NCI-H524 (cell line): Measurements from ENCODE around the gene NFKBIA.
"Not testable (repeated sequence)": the region's sequence is repeated elsewhere in the genome, so short reads cannot be mapped to it uniquely, and the experiment has no call there.

Experiments used
- DNase-seq, 2 experiments: peaks; one replicate each; lab custom pipeline; 2025; lab: John Stamatoyannopoulos, UW

The NFKBIA gene

GRCh38 chr14:35408026-35408425, 3.5 kb upstream of the NFKBIA start:
- no peak for DNase-seq

GRCh38 chr14:35407306-35407630, 2.7 kb upstream of the NFKBIA start:
- DNase-seq: no peak

- peak; percentile 57 to 79 for DNase-seq
These were observed 2.2 kb upstream of the NFKBIA start for GRCh38 chr14:35406506-35407305.

- no peak for DNase-seq
These were observed 1.5 kb upstream of the NFKBIA start for GRCh38 chr14:35406090-35406489.

- DNase-seq: peak in 1 of 2 experiments; percentile 53
These were observed 901 bp upstream of the NFKBIA start for GRCh38 chr14:35405304-35405996.

GRCh38 chr14:35403603-35404448, 723 bp downstream of the NFKBIA start:
- DNase-seq: peak; percentile 81 to 95

- DNase-seq: peak in 1 of 2 experiments; percentile 50
These were observed 1.4 kb downstream of the NFKBIA start for GRCh38 chr14:35403114-35403602.

- DNase-seq: no peak
These were observed 2.0 kb downstream of the NFKBIA start for GRCh38 chr14:35402323-35403113.

- DNase-seq: no peak
These were observed 2.9 kb downstream of the NFKBIA start for GRCh38 chr14:35401422-35402265.

- no peak for DNase-seq
These were observed 3.7 kb downstream of the NFKBIA start for GRCh38 chr14:35400648-35401421.

GRCh38 chr14:35399083-35399937, 5.2 kb downstream of the NFKBIA start:
- no peak for DNase-seq

GRCh38 chr14:35398071-35398584, 6.4 kb downstream of the NFKBIA start:
- DNase-seq: no peak

GRCh38 chr14:35396610-35397009, 7.9 kb downstream of the NFKBIA start:
- DNase-seq: not testable (repeated sequence)

GRCh38 chr14:35395283-35395682, 9.3 kb downstream of the NFKBIA start:
- no peak for DNase-seq

GRCh38 chr14:35394326-35395013, 10.1 kb downstream of the NFKBIA start:
- no peak for DNase-seq

- no peak for DNase-seq
These were observed 10.7 kb downstream of the NFKBIA start for GRCh38 chr14:35393826-35394225.

- DNase-seq: no peak
These were observed 12.4 kb downstream of the NFKBIA start for GRCh38 chr14:35392103-35392502.

- DNase-seq: no peak
These were observed 13.2 kb downstream of the NFKBIA start for GRCh38 chr14:35391388-35391710.
